ENCODE data around the gene ADGRF5.

The ADGRF5 gene

DNA sequence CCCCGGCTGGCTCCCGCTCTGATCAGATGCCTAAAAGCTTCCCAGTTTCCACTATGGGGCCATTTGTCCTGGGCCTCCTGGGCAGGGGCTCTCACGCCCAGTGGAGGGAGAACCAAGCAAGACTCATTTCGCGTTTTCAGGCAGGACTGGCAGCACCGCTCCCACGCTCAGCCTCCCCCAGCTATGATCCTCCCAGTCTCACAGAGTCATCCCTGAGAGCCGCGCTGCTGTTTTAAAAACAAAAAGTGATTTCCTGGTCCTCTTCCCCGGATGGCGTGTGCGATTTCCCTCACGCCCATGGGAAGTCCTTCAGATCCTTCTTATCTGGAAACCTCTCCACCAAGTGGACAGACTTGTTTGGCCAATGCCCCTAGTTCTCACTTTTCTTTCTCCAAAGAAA, at the start of gene ADGRF5:
TSS of gene ADGRF5 (minus strand) at position 208 of the 400 bp plus-strand sequence. CDS start 15,176 bp downstream, outside the sequence.
- H3K4me3 ChIP-seq (ENCODE audit: low read depth, low read length), result no peak within 1 kb of the TSS
- TF ChIP-seq, protein P1, sequence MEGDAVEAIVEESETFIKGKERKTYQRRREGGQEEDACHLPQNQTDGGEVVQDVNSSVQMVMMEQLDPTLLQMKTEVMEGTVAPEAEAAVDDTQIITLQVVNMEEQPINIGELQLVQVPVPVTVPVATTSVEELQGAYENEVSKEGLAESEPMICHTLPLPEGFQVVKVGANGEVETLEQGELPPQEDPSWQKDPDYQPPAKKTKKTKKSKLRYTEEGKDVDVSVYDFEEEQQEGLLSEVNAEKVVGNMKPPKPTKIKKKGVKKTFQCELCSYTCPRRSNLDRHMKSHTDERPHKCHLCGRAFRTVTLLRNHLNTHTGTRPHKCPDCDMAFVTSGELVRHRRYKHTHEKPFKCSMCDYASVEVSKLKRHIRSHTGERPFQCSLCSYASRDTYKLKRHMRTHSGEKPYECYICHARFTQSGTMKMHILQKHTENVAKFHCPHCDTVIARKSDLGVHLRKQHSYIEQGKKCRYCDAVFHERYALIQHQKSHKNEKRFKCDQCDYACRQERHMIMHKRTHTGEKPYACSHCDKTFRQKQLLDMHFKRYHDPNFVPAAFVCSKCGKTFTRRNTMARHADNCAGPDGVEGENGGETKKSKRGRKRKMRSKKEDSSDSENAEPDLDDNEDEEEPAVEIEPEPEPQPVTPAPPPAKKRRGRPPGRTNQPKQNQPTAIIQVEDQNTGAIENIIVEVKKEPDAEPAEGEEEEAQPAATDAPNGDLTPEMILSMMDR (IDR thresholded peaks at IDR 0.05; ENCODE audit: low read depth, low read length), result no peak

DNA sequence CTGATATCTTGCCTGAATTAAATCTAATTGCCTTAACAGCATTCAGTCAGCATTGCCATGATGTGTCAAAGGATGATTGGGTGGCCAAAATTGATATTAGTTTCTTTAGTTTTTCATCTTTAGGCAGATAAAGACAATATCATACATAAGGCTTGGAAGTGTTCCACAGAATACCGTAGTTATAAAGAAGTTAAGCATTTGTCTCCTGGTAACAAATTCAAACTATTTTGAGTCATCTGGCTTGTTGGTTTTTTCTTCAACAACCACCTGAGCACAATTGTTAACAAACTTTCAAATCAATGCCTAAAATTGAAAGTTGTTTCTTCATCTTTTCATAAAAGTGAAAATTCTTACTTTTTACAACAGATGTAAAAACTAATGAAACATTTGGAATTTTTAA, 47.5 kb upstream of the ADGRF5 start:
- no peak overlapping the region for H3K4me3 ChIP-seq (ENCODE audit: low read depth, low read length)
- TF ChIP-seq, protein P1 (IDR thresholded peaks at IDR 0.05; ENCODE audit: low read depth, low read length), result no peak

- TF ChIP-seq, protein P1 (IDR thresholded peaks at IDR 0.05; ENCODE audit: low read depth, low read length), result no peak
- H3K4me3 ChIP-seq (ENCODE audit: low read depth, low read length), result no peak overlapping the region
Observed at GRCh38 chr6:46967826-46968349, 46.1 kb upstream of the ADGRF5 start.

GRCh38 chr6:46964716-46965519, 43.2 kb upstream of the ADGRF5 start:
- TF ChIP-seq, protein P1 (IDR thresholded peaks at IDR 0.05; ENCODE audit: low read depth, low read length), result no peak
- no peak overlapping the region for H3K4me3 ChIP-seq (ENCODE audit: low read depth, low read length)

DNA sequence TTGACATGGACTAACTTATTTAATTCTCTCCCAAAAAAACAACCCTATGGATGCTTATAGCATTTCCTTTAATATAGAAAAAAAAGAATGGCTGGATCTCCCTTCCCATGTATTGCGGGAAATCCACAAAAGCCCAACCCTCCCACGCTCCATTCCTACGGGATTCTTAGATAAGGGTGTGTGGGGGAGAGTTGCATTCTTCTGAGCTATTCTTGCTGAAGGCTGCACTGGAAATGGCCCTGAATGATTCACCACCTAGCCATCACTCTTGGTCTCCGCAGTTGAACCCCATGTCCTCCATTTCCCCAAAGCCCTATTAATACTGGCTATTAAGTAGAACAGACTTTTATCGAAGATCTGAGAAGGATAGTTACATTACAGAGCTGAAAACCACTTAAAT, 41.9 kb upstream of the ADGRF5 start:
- no peak overlapping the region for H3K4me3 ChIP-seq (ENCODE audit: low read depth, low read length)
- TF ChIP-seq, protein P1 (IDR thresholded peaks at IDR 0.05; ENCODE audit: low read depth, low read length), result no peak

DNA sequence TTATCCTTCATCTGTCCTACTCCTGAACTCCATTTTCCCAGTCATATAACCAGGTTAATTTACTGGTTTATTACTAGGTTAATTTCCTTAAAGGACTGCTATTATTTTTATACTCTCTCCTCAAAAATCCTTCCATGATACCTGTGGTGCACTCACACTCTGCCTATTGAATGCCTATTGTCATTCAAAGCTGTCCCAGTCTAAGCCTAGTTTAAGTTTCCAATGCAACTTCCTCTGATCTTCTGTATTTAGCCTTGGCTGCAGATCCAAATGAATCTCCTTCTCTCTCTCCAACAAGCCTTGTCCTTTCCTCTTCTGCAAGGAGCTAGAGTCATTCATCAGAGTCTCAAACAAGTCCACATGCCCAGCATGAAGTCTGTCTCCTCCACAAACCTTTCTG, 41.3 kb upstream of the ADGRF5 start:
- H3K4me3 ChIP-seq (ENCODE audit: low read depth, low read length), result no peak overlapping the region
- TF ChIP-seq, protein P1 (IDR thresholded peaks at IDR 0.05; ENCODE audit: low read depth, low read length), result no peak

DNA sequence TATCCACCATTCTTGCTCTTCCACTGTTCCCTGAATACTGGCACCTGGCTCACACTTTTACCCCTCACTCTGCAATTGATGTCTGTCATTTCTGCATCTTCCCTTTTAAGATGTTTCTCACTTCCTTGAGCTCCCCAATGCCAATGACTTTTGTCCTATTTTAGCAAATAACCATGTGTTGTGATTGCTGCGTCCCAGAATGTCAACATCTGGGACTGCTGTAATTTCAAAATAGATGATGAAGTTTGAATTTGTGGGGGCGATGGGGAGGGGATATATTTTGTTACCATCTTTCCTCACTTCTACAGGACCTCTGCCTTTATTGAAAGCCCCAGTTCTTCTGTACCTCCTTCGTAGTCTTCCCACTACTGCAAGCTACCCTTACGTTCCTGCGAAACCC, 40.0 kb upstream of the ADGRF5 start:
- TF ChIP-seq, protein P1 (IDR thresholded peaks at IDR 0.05; ENCODE audit: low read depth, low read length), result no peak
- no peak overlapping the region for H3K4me3 ChIP-seq (ENCODE audit: low read depth, low read length)

Measured in WI38 (cell line).